ENCODE results near the gene ZNF385A. TPM values are rescaled to one million over a fixed set of nuclear protein-coding genes. Genes with fewer than 3 reads are reported as not detected.

Gene ZNF385A
- total and polyA plus RNA-seq, 2 of the 13 experiments (the other 11 are each of a cell fraction or from before 2014, with no cell fraction given): 0.44 to 0.67 TPM

DNA sequence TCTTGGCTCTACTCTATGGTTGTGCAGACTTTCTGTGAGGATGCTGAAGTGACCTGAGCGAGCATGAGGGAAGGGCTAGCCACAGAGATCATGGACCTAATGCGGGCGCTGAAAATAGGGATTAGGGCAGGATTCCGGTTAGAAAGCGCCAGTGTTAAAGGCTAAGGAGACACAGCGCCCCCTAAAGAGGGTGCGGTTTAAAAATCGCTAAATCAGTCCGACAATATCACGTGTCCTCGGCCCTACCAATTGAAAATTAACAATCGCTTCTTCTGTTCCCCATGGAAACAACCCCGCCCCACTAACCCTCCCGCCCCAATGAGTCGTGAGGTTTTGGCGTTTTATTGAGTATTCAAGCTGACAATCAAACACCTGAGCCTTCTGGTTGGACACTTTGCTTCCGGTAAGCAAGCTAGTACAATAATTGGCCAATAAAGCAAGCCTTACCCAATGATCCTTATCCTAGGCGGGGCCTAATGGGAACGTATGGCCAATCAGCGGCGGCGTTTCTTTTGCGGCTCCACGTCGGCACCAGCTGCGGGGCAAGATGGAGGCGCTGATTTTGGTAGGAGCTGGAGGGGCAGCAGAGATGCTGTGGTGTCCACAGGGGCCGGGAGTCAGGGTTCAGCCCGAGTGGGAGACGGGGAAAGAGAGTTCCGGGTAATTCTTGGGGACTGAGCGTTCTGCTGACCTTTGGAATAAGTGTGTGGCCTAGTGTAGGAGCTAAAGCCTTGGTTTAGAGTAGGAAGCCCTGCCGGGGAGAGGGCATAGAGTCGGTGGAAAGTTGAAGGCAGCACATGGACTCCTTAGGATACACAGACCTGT, 59.7 kb downstream of the ZNF385A start, which contains the start of gene COPZ1 (continued):
- no peak for TF ChIP-seq ZNF800 (CRISPR knock-in tag; IDR thresholded peaks at IDR 0.05)
- TF ChIP-seq, protein P1, sequence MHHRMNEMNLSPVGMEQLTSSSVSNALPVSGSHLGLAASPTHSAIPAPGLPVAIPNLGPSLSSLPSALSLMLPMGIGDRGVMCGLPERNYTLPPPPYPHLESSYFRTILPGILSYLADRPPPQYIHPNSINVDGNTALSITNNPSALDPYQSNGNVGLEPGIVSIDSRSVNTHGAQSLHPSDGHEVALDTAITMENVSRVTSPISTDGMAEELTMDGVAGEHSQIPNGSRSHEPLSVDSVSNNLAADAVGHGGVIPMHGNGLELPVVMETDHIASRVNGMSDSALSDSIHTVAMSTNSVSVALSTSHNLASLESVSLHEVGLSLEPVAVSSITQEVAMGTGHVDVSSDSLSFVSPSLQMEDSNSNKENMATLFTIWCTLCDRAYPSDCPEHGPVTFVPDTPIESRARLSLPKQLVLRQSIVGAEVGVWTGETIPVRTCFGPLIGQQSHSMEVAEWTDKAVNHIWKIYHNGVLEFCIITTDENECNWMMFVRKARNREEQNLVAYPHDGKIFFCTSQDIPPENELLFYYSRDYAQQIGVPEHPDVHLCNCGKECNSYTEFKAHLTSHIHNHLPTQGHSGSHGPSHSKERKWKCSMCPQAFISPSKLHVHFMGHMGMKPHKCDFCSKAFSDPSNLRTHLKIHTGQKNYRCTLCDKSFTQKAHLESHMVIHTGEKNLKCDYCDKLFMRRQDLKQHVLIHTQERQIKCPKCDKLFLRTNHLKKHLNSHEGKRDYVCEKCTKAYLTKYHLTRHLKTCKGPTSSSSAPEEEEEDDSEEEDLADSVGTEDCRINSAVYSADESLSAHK (CRISPR knock-in tag; IDR thresholded peaks at IDR 0.05; ENCODE audit: borderline replicate concordance): no peak
- peak; percentile 87 for TF ChIP-seq STAG1 (CRISPR knock-in tag; IDR thresholded peaks at IDR 0.05)
- no peak for TF ChIP-seq RBM39 (IDR thresholded peaks at IDR 0.05; ENCODE audit: low read depth, low read length, poor library complexity, severe bottlenecking)
- no peak for TF ChIP-seq ZNF513 (CRISPR knock-in tag; conservative IDR thresholded peaks at IDR 0.05)
- no peak for TF ChIP-seq CENPBD1 (CRISPR knock-in tag; IDR thresholded peaks at IDR 0.05; ENCODE audit: borderline replicate concordance, low read depth)
- TF ChIP-seq, protein P2, sequence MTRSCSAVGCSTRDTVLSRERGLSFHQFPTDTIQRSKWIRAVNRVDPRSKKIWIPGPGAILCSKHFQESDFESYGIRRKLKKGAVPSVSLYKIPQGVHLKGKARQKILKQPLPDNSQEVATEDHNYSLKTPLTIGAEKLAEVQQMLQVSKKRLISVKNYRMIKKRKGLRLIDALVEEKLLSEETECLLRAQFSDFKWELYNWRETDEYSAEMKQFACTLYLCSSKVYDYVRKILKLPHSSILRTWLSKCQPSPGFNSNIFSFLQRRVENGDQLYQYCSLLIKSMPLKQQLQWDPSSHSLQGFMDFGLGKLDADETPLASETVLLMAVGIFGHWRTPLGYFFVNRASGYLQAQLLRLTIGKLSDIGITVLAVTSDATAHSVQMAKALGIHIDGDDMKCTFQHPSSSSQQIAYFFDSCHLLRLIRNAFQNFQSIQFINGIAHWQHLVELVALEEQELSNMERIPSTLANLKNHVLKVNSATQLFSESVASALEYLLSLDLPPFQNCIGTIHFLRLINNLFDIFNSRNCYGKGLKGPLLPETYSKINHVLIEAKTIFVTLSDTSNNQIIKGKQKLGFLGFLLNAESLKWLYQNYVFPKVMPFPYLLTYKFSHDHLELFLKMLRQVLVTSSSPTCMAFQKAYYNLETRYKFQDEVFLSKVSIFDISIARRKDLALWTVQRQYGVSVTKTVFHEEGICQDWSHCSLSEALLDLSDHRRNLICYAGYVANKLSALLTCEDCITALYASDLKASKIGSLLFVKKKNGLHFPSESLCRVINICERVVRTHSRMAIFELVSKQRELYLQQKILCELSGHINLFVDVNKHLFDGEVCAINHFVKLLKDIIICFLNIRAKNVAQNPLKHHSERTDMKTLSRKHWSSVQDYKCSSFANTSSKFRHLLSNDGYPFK (CRISPR knock-in tag; IDR thresholded peaks at IDR 0.05; ENCODE audit: borderline replicate concordance): peak; percentile 72; the same call in 1 of the 2 replicates
- no peak for TF ChIP-seq TCF12 (IDR thresholded peaks at IDR 0.05)
- TF ChIP-seq TCF12 (CRISPR knock-in tag; IDR thresholded peaks at IDR 0.05): no peak
- TF ChIP-seq CREM (IDR thresholded peaks at IDR 0.05): peak; percentile 93
- TF ChIP-seq CREM (CRISPR knock-in tag; IDR thresholded peaks at IDR 0.05): no peak
- no peak for TF ChIP-seq ZBTB46 (CRISPR knock-in tag; IDR thresholded peaks at IDR 0.05; ENCODE audit: borderline replicate concordance)
- TF ChIP-seq NFYC (CRISPR knock-in tag; IDR thresholded peaks at IDR 0.05): peak; percentile 98
- no peak for TF ChIP-seq ZNF552 (CRISPR knock-in tag; IDR thresholded peaks at IDR 0.05; ENCODE audit: borderline replicate concordance)
- TF ChIP-seq ZFP36L2 (CRISPR knock-in tag; IDR thresholded peaks at IDR 0.05): no peak
- TF ChIP-seq RNF2 (conservative IDR thresholded peaks at IDR 0.05; ENCODE audit: low read depth): no peak
- TF ChIP-seq MBNL3 (CRISPR knock-in tag; conservative IDR thresholded peaks at IDR 0.05): no peak

Data from HepG2 (cell line).